Left hindlimb (tissue), 1 donor: Measurements from ENCODE around the gene DUSP22.
"Not testable (repeated sequence)": the region's sequence is repeated elsewhere in the genome, so short reads cannot be mapped to it uniquely, and the experiment has no call there.

Experiments
- DNase-seq: peaks from one replicate; pipeline ENCODE4 v3.0.0-alpha.2; 2018

The DUSP22 gene

DNA sequence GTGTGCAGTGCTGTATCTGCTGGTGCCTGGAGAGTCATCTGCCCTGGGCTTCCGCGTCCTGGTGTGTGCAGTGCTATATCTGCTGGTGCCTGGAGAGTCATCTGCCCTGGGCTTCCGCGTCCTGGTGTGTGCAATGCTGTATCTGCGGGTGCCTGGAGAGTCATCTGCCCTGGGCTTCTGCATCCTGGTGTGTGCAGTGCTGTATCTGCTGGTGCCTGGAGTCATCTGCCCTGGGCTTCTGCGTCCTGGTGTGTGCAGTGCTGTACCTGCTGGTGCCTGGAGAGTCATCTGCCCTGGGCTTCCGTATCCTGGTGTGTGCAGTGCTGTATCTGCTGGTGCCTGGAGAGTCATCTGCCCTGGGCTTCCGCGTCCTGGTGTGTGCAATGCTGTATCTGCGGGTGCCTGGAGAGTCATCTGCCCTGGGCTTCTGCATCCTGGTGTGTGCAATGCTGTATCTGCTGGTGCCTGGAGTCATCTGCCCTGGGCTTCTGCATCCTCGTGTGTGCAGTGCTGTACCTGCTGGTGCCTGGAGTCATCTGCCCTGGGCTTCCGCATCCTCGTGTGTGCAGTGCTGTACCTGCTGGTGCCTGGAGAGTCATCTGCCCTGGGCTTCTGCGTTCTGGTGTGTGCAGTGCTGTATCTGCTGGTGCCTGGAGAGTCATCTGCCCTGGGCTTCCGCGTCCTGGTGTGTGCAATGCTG, 33.0 kb downstream of the DUSP22 start:
- peak; percentile 8 for DNase-seq

DNA sequence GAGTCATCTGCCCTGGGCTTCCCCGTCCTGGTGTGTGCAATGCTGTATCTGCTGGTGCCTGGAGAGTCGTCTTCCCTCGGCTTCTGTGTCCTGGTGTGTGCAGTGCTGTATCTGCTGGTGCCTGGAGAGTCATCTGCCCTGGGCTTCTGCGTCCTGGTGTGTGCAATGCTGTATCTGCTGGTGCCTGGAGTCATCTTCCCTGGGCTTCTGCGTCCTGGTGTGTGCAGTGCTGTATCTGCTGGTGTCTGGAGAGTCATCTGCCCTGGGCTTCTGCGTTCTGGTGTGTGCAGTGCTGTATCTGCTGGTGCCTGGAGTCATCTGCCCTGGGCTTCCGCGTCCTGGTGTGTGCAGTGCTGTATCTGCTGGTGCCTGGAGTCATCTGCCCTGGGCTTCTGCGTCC, 33.8 kb downstream of the DUSP22 start:
- DNase-seq: not testable (repeated sequence)

DNA sequence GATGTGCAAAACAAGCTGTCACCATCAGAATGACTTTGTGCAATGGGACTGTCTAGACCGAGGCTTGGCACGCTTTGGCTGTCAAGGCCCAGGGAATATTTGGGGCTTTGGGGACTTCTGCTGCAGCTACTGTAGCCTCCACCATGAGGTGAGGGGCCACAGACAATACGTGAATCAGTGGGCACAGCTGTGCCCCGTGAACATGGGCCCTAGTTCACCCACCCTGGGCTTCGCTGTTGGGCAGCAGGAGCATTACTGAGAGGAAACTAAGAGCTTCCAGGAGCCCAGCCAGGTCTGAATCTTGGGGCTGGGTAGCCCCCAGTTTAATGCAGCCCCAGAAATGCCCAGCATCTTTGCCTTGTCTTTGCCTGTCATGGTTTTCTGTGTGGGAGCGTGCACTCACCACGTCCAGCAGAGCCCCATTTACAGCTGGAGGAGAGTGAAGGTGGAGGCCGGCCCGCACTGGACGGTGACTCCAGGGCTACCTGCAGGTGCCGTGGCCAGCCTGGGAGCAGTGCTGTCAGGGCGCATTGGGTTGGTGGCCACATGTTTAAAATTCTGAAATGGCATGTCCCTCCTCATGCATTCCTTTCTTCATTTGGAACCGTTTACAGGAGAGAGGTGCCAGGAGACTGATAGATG, 34.7 kb downstream of the DUSP22 start:
- peak; percentile 31 for DNase-seq

DNA sequence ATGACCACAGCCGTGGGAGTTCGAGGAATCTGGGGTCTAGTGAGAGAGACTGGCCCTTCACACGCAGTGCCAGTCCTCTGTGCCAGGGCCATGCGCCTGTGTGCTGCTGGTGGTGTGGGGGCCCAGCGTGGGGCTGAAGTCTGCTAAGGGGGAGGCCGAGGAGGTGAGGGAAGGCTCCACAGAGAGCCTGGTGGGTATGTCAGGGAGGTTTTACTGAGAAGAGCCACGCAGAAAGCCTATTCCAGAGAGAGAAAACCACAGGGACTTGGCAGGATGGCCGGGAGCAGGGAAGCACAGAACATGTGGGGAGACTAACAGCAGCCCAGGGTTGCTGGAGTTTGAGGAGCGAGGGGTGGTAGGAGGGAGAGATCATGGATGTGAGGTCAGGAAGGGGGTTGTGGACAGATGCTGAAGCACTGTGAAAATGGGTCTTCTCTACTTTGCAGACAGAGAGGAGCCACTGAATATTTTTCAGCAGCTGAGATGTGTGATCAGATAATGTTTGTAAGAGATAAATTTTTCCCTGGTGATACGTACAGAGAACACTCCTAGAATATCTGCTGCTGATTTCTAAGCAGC, 35.3 kb downstream of the DUSP22 start:
- peak; percentile 53 for DNase-seq

DNA sequence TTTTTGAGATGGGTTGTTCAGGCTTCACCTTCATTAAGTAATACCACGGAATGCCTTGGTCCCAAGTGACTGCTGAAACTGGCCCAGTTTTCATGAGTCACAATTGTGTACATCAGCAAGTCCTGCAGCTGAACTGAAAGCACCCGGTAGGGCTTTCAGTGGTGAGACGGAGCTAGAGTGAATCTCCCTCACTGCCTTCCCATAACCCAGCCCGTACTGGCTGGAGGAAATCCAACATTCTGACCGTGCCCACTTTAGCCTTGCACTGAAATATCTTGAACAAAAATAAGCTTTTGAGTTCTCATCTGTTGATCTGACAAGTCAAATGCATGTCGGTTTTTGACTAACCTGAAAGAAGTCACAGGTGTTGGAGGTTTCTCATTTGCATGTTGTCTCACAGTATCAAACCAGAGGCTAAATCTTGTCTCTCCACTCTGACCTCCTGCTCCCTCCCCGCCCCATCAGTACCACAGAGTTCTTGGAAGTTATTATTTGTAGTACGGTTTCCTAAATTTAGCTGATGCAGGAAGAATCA, 35.9 kb downstream of the DUSP22 start:
- peak; percentile 54 for DNase-seq

DNA sequence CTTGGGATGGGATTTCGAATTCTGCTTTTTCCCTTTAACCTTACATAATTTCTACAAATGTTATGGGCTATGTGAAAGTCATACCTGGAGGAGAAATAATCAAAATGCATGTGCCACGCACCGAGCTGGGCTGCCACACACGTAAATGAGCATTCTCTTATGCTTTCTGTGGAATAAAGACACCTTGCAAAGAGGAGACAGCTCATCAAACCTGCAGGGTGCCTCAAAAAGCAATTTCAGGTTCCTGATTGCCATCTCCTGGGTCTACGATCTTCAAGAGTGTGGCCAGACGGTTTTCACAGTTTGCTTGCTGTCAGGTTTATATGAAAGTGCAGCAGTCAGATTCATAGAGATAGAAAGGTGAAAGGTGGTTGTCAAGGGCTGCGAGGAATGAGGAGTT, 36.6 kb downstream of the DUSP22 start:
- no peak for DNase-seq

DNA sequence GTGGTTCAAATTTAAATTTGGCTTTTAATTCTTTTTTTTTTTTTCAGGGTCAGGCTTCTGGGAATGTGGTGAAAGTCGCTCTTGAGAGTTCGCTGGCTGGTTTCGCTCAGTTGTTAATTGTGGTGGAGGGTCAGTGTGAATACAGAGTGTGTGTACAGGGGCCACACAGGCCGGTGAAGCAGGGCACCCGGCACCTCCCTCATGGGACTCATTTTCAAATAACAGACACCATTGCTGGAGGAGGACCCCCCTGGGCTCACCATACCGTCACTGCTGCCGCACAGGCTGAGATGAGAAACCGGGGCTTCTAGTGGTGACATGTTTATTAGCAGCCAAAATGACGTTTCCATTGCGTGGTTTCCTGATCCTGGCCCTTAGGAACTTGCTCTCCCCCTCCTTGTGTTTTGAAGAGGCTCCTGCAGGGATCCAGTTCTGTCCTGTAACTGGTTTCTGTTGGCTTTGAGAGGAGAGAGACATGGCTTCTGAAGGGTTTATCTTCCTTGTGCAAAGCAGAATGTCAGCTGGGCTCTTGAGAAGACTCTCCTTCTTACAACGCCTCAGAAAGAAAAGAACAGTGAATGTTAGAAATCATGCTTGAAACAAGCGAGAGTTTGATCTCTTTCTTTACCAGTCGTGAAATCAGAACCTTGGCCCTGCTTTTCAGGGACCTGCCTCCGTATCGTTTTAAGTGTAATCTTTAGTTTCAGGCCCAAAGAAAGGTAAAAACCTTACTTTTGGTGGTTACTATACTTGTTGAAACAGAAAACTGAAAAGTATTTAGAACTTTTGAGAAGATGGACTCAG, 37.8 kb downstream of the DUSP22 start:
- peak; percentile 54 for DNase-seq

DNA sequence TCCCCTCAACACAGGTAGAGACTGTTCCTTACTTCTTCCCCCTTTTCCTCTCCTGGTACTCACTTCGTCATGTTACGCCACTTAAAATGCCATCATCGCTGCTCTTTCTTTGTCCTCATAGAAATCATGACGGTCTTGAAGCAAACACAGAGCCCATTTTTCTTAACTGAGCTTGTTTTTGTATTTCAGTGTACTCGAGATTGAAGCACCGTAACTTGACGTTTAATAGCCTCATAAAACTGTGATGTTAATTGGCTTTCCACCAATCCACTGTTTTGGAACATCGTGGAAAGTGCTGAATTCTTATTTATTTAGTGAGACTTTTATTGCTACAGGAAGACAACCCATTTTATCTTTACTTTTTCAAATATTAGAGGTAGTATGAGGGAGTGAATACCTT, 38.7 kb downstream of the DUSP22 start:
- DNase-seq: no peak

DNA sequence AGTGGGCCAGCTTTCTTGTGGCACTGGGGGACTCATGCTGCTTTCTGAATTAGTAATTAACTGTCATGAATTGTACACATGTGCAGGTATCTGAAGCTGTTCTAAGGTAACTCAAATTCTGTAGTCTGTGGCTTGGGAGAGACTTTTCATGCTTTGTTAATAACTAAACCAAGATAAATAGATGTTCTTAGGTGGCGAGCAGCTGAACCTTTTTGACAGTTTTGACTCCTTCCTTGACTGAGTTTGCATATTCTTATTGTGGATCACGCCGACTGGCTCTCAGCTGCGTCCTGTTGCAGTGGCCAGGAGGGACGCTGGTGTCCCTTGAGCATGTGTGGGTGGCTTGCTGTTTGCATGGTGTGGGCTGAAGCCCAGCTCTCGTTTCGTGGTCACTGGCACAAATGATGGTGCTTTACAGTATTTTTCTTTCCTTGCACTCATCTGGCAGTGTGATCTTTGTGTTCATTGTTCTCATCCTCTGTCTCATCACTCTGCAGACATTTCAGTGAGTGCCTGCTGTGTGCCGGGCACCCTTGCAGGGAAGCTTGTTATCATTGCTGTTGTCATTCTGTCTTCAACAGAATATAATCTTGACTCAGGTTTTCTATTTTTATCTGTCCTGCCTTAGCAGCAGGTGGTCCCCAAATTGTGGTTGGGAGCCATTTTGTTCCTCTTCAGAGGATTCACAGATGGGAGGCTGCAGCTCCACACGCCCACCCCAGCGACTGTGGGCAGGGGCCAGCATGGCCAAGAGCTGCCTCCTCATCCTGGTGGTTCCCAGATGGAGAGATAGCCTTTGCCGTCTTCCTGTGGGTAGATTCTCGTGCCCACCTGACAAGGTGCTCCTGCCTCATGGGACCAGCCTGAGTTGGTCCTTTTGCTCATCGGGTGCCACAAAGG, 39.6 kb downstream of the DUSP22 start:
- peak; percentile 22 for DNase-seq

DNA sequence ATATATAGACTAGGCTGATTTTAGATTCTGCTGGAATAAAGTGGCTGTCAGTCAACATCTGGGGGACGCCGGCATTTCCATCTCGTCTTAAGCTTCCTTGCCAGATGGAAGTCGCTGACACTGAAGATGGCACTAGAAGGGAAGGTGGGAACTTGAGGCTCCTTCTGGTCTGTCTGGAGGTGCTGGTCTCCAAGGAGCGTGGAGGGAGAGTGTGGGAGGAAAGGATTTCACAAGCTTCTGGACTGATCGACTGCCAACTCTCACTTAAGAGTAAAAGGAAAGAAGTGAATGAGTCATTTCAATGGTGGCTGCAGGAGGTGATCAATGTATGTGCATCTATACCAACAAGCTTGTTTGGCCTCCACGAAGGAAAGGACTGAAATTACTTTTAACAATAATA, 40.4 kb downstream of the DUSP22 start:
- no peak for DNase-seq

DNA sequence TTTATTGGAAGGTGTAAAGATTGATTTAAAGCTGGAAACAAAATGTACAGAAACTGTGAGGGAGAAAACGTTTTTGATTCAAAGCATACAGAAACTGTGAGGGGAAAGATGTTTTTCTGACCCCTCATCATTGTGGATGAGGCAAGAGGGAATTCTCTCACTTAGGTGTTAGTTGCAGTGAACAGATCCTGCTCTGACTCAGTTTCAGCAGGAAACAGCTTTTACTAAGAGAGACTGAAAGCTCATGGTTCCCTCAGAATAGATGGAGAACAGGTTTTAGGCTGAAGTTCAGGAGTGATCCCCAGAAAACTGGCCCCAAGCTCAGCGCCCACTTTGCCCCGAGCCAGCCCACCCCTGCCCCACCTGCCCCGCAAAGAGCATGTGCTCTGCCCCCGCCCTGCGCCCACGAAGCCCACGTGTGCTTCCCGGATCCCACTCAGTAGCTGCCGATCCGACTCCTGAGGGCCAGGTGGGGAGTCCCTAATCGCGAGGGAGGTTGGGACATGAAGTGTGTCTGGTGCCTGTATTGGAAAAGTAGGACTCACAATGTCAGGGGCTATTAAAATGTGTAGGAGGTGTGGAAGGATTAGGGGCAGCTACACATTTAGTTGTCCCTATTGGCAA, 41.2 kb downstream of the DUSP22 start:
- peak; percentile 24 for DNase-seq

DNA sequence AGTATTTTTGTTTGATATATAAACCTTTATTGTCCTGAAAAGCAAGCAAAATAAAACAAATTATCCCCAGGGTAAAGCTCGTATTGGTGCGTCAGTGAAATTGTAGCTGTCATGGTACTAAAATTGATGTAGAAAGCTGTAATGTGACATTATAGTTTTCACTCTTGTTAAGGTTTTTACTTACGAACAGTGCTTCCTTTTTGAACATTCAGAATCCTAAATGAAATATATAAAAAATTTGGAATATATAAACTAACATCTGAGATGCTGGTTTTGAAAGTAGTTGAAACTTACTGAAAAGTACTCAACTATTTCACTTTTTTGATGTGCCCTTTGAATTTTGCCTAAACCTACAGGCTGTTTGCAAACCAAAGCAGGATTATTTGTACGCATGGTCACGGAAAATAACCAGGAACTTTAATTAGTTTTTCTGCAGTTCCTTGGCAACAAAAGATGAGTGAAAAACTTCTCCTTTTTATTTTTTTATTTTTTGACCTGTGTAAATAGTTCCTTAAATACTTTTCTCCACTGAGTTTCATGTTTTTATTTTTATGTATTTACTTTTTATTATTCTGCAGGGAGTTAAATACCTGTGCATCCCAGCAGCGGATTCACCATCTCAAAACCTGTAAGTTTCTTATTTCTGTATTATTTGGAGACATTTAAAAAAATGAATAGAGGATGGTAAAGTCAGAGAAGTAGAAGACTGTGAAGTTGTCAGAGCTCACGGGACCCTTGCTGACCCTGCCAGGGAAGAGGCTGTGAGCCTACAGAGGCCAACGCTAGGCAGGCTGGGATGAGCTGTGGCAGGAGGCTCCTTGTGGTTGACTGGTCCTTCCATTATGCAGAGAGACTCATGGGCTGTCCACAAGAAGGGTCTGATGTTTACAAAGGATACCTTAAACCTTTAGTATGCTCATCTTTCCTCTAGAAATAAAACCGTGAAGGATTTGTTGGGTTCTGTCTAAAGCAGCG, 42.5 kb downstream of the DUSP22 start:
- peak; percentile 14 for DNase-seq

DNA sequence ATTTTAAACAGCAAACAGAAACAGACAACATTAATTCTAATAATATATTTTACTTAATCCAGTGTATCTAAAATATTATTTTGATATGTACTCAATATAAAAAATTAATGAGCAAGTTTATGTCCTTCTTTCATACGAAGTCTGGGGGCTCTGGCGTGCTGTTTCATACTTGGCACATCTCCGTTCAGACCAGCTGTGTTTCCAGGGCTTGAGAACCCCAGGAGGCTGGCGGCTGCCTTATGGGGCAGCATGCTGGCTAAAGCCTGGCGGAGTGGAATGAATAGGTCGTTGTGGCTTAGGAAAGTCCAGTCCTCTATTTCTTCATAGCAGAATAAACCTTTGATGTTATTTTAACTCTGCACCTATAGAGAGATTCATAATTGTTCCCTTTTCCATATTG, 43.3 kb downstream of the DUSP22 start:
- DNase-seq: peak; percentile 34

DNA sequence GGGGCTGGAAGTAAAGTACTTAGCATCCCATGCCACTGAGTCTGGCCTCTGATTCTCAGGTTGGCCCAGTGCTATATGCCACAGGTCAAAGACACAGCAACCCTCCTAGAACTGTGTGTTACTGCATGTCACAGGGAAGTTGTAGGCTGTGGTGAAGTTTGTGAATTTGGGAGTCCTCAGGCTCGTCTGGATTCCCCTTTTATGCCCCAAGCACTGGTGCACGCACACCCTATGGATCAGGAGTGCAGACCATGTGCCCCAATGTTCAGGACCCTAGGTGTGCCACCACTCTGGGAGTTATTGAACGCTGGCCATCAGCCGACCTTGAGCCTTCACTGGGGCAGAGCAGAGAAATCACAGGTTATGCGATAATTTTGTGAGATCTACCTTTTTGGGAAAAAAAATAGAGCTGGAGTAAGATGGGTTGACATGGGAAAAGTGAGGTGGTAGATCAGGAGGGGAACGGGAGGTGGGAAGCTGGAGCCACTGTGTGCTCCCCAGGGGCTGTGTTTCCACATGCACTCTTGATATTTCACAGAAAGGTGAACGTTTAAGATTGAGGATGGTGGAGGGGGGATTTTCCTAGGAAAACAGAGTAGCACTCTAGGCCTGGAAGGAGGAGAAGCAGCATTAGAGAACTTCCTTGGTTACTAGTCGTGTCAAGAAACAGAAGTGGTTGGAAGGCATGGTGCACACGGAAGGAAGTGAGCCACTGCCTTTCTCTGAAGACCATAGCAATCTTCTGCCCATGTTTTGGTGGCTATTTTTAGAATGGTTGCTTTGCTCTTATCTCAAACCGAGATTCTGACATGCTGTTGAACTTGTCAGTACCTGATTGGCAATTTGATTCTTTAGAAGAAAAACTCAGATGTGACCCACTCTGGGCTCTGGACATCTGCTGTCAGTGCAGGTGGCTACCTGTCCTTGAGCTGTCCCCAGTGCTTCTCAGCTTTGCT, 44.1 kb downstream of the DUSP22 start:
- peak; percentile 23 for DNase-seq

DNA sequence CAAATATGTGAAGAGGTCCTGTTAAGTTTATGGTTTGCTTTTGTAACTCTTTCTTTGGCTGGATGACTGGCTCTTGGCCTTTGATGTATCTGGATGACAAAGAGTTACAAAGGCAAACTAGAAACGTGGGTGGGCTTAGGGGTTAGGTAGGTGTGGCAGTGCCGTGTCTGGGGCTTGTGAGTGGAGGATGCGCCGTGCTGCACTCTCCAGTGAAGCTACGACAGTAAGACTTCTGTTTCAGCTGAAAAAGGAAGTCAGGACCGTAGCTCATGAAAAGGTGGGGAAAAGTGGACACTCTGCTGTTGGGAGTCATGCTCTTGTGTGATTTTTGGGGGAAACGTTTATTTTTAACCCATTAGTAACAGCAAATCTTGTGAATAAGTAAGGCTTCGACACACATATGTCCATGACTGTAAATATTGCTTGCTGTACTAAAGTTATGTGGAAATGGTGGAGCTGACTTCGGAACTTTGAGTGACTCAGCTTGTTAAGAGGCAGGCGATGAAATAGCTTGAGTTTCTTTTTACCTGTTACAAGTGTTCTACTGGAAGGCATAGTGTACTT, 45.6 kb downstream of the DUSP22 start:
- DNase-seq: no peak

DNA sequence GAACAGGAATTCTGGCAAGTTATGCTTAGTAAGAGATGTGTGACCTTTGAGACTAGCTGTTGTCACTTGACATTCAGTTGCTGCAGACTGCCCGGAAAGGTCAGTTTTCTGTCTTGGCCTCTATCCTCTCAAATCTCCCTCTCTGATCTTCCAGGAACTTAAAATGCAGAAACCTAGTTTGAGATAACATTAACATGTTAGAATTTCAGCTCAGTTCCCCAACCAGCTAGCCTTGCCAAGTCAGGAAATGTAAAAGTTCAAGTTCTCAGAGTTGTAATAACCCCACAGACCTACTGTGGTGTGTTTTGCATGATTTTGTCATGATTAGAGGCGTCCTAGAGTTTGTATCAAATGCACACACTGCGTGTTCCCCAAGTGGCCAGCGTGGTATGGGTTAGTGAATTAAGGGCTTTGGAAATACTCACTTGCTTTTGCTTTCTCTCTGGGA, 46.6 kb downstream of the DUSP22 start:
- no peak for DNase-seq

DNA sequence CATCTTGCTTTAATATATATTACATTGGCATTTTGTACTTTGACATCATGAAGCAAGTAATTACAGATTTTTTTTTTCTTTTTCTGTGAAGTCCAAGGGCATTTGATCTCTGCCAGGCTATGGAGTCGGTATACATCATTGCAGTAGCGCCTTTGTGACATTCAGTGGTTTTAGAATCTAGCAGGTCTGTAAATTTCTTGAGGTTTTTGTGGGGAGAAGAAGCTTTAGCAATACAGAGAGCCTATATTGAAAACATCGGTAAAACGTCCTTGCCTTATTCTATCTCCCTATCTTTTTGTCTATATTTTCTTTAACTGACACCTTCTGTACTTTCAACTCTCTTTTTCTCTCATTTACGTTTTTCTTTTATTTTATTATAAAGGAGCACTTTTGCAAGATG, 47.2 kb downstream of the DUSP22 start:
- DNase-seq: no peak

DNA sequence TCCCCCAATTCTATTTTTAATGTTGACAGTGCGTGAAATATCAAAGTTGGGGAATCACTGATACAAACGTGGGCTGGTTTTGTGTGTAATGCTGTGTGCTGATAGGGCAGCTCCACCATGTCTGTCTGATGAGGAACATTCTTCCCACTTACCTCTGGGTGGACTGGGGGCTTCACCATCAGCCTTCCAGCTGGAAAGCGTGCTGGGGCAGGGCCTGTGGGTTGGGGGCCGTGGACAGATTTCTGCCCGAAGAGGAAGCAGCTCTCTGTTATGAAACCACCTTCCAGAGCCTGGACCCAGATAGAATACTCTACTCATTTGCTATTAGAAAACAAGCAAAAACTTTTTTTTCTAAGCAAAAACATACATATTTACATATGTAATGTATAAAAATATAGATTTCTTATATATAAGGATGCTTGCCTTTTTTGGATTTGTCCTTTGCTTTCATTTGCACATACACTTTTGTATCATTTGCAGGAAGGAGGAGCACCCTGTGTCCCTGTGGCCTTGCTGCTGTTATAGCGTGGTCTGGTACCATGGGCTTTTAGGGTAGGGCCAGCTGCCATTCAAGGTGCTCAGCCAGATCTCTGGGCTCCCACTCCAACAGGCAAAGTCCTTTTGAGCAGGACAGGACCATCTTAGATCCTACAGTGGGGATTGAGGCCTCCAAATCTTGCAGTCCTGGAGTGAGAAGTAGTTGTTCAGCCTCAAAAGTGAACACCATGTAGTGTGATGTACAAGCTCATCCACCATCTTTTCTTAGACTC, 48.1 kb downstream of the DUSP22 start:
- DNase-seq: no peak
